Panc1 (cell line): ENCODE measurements around the gene AOAH.

ENCODE experiments used
- POLR2AphosphoS5 ChIP-seq: IDR thresholded peaks from 2 replicates; pipeline ENCODE4 v1.6.1; 2012; ENCODE audit warnings: mild to moderate bottlenecking, low read depth, low read length, moderate library complexity
- TCF7L2 ChIP-seq: IDR thresholded peaks from 2 replicates; pipeline ENCODE4 v1.6.1; 2011; ENCODE audit warnings: mild to moderate bottlenecking, low read depth, low read length, inconsistent platforms
- TF ChIP-seq, protein P1 (sequence below): fragments of 450-650 bp; IDR thresholded peaks from 2 replicates; pipeline ENCODE4 v1.5.1; 2017; ENCODE audit warnings: mild to moderate bottlenecking
- TF ChIP-seq, protein P2 (sequence below), 2 experiments: IDR thresholded peaks; 2 replicates each; pipeline ENCODE4 v1.6.1; 2011 to 2012; ENCODE audit warnings: low read depth in 2 of 2, control low read depth in 1 of 2, low read length in 1 of 2, mild to moderate bottlenecking in 1 of 2, moderate library complexity in 1 of 2; ENCODE audit not compliant: insufficient read depth in 1 of 2

DNA sequence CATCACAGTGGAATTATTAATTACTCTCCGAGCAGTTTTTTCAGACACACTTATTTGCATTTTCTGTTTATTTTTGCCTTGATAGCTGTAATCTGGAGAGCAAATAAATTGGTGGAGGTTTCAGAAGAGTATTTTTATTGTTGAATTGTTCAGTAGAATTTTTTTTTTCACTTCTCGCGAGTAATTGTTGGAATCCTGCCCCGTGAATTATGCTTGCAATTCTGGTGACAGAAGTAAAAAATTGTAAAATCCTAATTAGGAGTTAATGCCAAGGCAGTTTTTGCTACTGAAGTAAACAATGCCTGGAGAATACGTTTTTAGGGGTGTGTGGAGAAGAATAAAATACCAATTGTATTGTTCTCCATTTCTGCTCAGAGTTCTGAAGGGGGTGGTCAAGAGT is 88.2 kb downstream of the AOAH start:
- TF ChIP-seq, protein P1, sequence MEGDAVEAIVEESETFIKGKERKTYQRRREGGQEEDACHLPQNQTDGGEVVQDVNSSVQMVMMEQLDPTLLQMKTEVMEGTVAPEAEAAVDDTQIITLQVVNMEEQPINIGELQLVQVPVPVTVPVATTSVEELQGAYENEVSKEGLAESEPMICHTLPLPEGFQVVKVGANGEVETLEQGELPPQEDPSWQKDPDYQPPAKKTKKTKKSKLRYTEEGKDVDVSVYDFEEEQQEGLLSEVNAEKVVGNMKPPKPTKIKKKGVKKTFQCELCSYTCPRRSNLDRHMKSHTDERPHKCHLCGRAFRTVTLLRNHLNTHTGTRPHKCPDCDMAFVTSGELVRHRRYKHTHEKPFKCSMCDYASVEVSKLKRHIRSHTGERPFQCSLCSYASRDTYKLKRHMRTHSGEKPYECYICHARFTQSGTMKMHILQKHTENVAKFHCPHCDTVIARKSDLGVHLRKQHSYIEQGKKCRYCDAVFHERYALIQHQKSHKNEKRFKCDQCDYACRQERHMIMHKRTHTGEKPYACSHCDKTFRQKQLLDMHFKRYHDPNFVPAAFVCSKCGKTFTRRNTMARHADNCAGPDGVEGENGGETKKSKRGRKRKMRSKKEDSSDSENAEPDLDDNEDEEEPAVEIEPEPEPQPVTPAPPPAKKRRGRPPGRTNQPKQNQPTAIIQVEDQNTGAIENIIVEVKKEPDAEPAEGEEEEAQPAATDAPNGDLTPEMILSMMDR: no peak
- TF ChIP-seq, protein P2, sequence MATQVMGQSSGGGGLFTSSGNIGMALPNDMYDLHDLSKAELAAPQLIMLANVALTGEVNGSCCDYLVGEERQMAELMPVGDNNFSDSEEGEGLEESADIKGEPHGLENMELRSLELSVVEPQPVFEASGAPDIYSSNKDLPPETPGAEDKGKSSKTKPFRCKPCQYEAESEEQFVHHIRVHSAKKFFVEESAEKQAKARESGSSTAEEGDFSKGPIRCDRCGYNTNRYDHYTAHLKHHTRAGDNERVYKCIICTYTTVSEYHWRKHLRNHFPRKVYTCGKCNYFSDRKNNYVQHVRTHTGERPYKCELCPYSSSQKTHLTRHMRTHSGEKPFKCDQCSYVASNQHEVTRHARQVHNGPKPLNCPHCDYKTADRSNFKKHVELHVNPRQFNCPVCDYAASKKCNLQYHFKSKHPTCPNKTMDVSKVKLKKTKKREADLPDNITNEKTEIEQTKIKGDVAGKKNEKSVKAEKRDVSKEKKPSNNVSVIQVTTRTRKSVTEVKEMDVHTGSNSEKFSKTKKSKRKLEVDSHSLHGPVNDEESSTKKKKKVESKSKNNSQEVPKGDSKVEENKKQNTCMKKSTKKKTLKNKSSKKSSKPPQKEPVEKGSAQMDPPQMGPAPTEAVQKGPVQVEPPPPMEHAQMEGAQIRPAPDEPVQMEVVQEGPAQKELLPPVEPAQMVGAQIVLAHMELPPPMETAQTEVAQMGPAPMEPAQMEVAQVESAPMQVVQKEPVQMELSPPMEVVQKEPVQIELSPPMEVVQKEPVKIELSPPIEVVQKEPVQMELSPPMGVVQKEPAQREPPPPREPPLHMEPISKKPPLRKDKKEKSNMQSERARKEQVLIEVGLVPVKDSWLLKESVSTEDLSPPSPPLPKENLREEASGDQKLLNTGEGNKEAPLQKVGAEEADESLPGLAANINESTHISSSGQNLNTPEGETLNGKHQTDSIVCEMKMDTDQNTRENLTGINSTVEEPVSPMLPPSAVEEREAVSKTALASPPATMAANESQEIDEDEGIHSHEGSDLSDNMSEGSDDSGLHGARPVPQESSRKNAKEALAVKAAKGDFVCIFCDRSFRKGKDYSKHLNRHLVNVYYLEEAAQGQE (IDR thresholded peaks at IDR 0.05; ENCODE audit: insufficient read depth in 1 of 2, low read depth in 2 of 2, low read length in 1 of 2): no peak
- TF ChIP-seq POLR2AphosphoS5: no peak
- no peak for TF ChIP-seq TCF7L2
